ENCODE results near the gene FIS1. TPM values are rescaled to one million over a fixed set of nuclear protein-coding genes. Genes with fewer than 3 reads are reported as not detected.
"Not testable (repeated sequence)": the region's sequence is repeated elsewhere in the genome, so short reads cannot be mapped to it uniquely, and the experiment has no call there.

The FIS1 gene
- polyA plus RNA-seq, 1 donor from 2014 or later = 322 TPM

- H3K36me3 ChIP-seq (ENCODE audit: insufficient read depth, low read length); H3K4me3 ChIP-seq (ENCODE audit: low read length); H3K9ac ChIP-seq (ENCODE audit: low read length); H3K9me3 ChIP-seq (ENCODE audit: low read length); H2AFZ ChIP-seq (ENCODE audit: low read depth, low read length); H3K9me2 ChIP-seq (ENCODE audit: insufficient read depth, low read length); H3K27ac ChIP-seq (ENCODE audit: low read length); H4K20me1 ChIP-seq (ENCODE audit: insufficient read depth); H3K79me2 ChIP-seq (replicated peaks; ENCODE audit: insufficient read depth, low read length); H3K4me2 ChIP-seq (ENCODE audit: low read length); H3F3A ChIP-seq (ENCODE audit: insufficient read depth, low read length, poor library complexity, severe bottlenecking): not testable (repeated sequence)
- H3K27me3 ChIP-seq (ENCODE audit: insufficient read depth, low read depth, low read length) = peaks cover 31% of the 10 kb centered on the region
Observed at GRCh38 chr7:101203740-101204738, 40.8 kb downstream of the FIS1 start.

- Histone ChIP-seq H3F3A (ENCODE audit: insufficient read depth, low read length, poor library complexity, severe bottlenecking) (no peaks in the 10 kb centered on the region), H3K4me2 (ENCODE audit: low read length) (no peak overlapping the region), H3K9ac (ENCODE audit: low read length) (no peak overlapping the region), H3K9me3 (ENCODE audit: low read length) (no peaks in the 10 kb centered on the region), H3K4me3 (ENCODE audit: low read length) (no peak overlapping the region), H3K36me3 (ENCODE audit: insufficient read depth, low read length) (no peaks in the 10 kb centered on the region), H2AFZ (ENCODE audit: low read depth, low read length) (no peak overlapping the region), H4K20me1 (ENCODE audit: insufficient read depth) (no peaks in the 10 kb centered on the region), H3K79me2 (replicated peaks; ENCODE audit: insufficient read depth, low read length) (no peaks in the 10 kb centered on the region), H3K9me2 (ENCODE audit: insufficient read depth, low read length) (no peaks in the 10 kb centered on the region), H3K27me3 (ENCODE audit: insufficient read depth, low read depth, low read length) (peaks cover 31% of the 10 kb centered on the region), H3K27ac (ENCODE audit: low read length) (no peak overlapping the region)
- no peak for TF ChIP-seq TAF1 (IDR thresholded peaks at IDR 0.05; ENCODE audit: low read depth)
- TF ChIP-seq RAD21 (conservative IDR thresholded peaks at IDR 0.05) = no peak
- no peak for TF ChIP-seq MXI1 (conservative IDR thresholded peaks at IDR 0.05; ENCODE audit: poor library complexity, severe bottlenecking)
- TF ChIP-seq EZH2 (IDR thresholded peaks at IDR 0.05; ENCODE audit: borderline replicate concordance, insufficient read depth, low read length, poor library complexity, severe bottlenecking) = no peak
- no peak for TF ChIP-seq EP300 (conservative IDR thresholded peaks at IDR 0.05; ENCODE audit: poor library complexity, severe bottlenecking)
- TF ChIP-seq SMC3 (conservative IDR thresholded peaks at IDR 0.05; ENCODE audit: poor library complexity) = no peak
- TF ChIP-seq, protein P1, sequence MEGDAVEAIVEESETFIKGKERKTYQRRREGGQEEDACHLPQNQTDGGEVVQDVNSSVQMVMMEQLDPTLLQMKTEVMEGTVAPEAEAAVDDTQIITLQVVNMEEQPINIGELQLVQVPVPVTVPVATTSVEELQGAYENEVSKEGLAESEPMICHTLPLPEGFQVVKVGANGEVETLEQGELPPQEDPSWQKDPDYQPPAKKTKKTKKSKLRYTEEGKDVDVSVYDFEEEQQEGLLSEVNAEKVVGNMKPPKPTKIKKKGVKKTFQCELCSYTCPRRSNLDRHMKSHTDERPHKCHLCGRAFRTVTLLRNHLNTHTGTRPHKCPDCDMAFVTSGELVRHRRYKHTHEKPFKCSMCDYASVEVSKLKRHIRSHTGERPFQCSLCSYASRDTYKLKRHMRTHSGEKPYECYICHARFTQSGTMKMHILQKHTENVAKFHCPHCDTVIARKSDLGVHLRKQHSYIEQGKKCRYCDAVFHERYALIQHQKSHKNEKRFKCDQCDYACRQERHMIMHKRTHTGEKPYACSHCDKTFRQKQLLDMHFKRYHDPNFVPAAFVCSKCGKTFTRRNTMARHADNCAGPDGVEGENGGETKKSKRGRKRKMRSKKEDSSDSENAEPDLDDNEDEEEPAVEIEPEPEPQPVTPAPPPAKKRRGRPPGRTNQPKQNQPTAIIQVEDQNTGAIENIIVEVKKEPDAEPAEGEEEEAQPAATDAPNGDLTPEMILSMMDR (IDR thresholded peaks at IDR 0.05; ENCODE audit: poor library complexity, severe bottlenecking) = no peak
- no peak for TF ChIP-seq REST (IDR thresholded peaks at IDR 0.05; ENCODE audit: borderline replicate concordance)
Observed at GRCh38 chr7:101202603-101202918, 42.3 kb downstream of the FIS1 start.
